ENCODE data around the gene SYCE3.

DNA sequence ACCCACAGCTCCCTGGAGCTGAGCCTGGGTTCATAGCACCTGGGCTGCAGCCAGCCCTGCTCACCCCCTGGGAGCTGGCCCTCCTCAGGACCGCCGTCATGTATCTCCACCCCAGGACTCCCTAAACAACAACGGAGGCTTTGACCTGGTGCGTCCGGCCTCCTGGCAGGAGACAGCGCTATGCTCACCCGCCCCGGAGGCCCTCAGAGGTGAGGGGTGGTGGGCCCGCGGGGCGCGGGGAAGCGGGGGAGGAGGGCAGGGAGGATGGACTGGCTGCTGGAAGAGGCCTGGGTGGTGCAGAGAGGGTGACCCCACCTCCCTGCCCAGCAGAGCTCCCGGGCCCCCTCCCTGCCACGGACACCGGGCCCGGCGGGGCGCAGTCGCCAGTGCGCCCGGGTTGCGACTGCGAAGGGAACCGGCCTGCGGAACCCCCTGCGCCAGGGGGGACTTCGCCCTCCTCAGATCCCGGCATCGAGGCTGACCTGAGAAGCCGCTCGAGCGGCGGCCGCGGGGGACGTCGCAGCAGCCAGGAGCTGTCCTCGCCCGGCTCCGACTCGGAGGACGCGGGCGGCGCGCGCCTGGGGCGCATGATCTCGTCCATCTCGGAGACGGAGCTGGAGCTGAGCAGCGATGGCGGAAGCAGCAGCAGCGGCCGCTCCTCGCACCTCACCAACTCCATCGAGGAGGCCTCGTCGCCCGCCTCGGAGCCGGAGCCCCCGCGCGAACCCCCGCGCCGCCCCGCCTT is 41.0 kb upstream of the SYCE3 start:
- no peak for TF ChIP-seq EZH2phosphoT487 (IDR thresholded peaks at IDR 0.05; ENCODE audit: unreplicated experiment)
- TF ChIP-seq, protein P1, sequence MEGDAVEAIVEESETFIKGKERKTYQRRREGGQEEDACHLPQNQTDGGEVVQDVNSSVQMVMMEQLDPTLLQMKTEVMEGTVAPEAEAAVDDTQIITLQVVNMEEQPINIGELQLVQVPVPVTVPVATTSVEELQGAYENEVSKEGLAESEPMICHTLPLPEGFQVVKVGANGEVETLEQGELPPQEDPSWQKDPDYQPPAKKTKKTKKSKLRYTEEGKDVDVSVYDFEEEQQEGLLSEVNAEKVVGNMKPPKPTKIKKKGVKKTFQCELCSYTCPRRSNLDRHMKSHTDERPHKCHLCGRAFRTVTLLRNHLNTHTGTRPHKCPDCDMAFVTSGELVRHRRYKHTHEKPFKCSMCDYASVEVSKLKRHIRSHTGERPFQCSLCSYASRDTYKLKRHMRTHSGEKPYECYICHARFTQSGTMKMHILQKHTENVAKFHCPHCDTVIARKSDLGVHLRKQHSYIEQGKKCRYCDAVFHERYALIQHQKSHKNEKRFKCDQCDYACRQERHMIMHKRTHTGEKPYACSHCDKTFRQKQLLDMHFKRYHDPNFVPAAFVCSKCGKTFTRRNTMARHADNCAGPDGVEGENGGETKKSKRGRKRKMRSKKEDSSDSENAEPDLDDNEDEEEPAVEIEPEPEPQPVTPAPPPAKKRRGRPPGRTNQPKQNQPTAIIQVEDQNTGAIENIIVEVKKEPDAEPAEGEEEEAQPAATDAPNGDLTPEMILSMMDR (conservative IDR thresholded peaks at IDR 0.05; ENCODE audit: low read depth in 2 of 2) = no peak
- TF ChIP-seq, protein P2, sequence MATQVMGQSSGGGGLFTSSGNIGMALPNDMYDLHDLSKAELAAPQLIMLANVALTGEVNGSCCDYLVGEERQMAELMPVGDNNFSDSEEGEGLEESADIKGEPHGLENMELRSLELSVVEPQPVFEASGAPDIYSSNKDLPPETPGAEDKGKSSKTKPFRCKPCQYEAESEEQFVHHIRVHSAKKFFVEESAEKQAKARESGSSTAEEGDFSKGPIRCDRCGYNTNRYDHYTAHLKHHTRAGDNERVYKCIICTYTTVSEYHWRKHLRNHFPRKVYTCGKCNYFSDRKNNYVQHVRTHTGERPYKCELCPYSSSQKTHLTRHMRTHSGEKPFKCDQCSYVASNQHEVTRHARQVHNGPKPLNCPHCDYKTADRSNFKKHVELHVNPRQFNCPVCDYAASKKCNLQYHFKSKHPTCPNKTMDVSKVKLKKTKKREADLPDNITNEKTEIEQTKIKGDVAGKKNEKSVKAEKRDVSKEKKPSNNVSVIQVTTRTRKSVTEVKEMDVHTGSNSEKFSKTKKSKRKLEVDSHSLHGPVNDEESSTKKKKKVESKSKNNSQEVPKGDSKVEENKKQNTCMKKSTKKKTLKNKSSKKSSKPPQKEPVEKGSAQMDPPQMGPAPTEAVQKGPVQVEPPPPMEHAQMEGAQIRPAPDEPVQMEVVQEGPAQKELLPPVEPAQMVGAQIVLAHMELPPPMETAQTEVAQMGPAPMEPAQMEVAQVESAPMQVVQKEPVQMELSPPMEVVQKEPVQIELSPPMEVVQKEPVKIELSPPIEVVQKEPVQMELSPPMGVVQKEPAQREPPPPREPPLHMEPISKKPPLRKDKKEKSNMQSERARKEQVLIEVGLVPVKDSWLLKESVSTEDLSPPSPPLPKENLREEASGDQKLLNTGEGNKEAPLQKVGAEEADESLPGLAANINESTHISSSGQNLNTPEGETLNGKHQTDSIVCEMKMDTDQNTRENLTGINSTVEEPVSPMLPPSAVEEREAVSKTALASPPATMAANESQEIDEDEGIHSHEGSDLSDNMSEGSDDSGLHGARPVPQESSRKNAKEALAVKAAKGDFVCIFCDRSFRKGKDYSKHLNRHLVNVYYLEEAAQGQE (IDR thresholded peaks at IDR 0.05; ENCODE audit: unreplicated experiment) = peak; percentile 13
- no peak for TF ChIP-seq POLR2AphosphoS5 (IDR thresholded peaks at IDR 0.05; ENCODE audit: low read depth)
- no peak for TF ChIP-seq JUNB (IDR thresholded peaks at IDR 0.05; ENCODE audit: unreplicated experiment)

All from GM23338 (cell line).